OCI-LY1 (cell line): ENCODE results near the gene NHLH2.

Source experiments
- H2AFZ ChIP-seq: fragments of 200-600 bp; sonication (generic), shearing (Covaris generic); 2 replicates; pipeline ENCODE4 v1.6.0; 2014; ENCODE audit warnings: antibody characterized with exemption, mild to moderate bottlenecking, low read length
- H3F3A ChIP-seq: fragments of 200-600 bp; sonication (generic), shearing (Covaris generic); 2 replicates; pipeline ENCODE4 v1.6.0; 2014; ENCODE audit warnings: mild to moderate bottlenecking, antibody characterized with exemption, low read length, moderate library complexity; ENCODE audit not compliant: insufficient read depth
- H3K27ac ChIP-seq: fragments of 200-600 bp; sonication (generic); 2 replicates; pipeline ENCODE4 v1.5.1; 2014; ENCODE audit warnings: low read length, mixed run types, mild to moderate bottlenecking, low read depth; ENCODE audit not compliant: poor library complexity, severe bottlenecking
- H3K27me3 ChIP-seq: fragments of 200-600 bp; sonication (generic); 2 replicates; pipeline ENCODE4 v1.6.0; 2014; ENCODE audit warnings: antibody characterized with exemption, mild to moderate bottlenecking, low read length, moderate library complexity; ENCODE audit not compliant: insufficient read depth
- H3K36me3 ChIP-seq: fragments of 200-600 bp; sonication (generic); 2 replicates; pipeline ENCODE4 v1.6.1; 2014; ENCODE audit warnings: mild to moderate bottlenecking, antibody characterized with exemption, low read length, moderate library complexity, mixed read lengths; ENCODE audit not compliant: insufficient read depth
- H3K4me1 ChIP-seq: fragments of 200-600 bp; sonication (generic); 2 replicates; pipeline ENCODE4 v1.5.1; 2014; ENCODE audit warnings: mild to moderate bottlenecking, low read length, moderate library complexity; ENCODE audit not compliant: insufficient read depth, severe bottlenecking
- H3K4me2 ChIP-seq: fragments of 200-600 bp; sonication (generic), shearing (Covaris generic); 2 replicates; pipeline ENCODE4 v1.6.1; 2014; ENCODE audit warnings: low read length
- H3K4me3 ChIP-seq: fragments of 200-600 bp; sonication (generic); 2 replicates; pipeline ENCODE4 v1.5.1; 2014; ENCODE audit warnings: low read length, low read depth, mild to moderate bottlenecking, mixed read lengths; ENCODE audit not compliant: poor library complexity, severe bottlenecking
- H3K79me2 ChIP-seq: fragments of 200-600 bp; shearing (Covaris generic); 2 replicates; pipeline ENCODE4 v1.6.1; 2016; ENCODE audit warnings: mixed run types, low read length, mixed read lengths; ENCODE audit not compliant: insufficient read depth
- H3K9ac ChIP-seq: fragments of 200-600 bp; sonication (generic), shearing (Covaris generic); 2 replicates; pipeline ENCODE4 v1.6.1; 2014; ENCODE audit warnings: mild to moderate bottlenecking, low read length, mixed read lengths
- H3K9me2 ChIP-seq: fragments of 200-600 bp; sonication (generic), shearing (Covaris generic); 2 replicates; pipeline ENCODE4 v1.6.1; 2014; ENCODE audit warnings: low read depth, mild to moderate bottlenecking, low read length, mixed read lengths
- H3K9me3 ChIP-seq: fragments of 200-600 bp; shearing (Covaris generic); 2 replicates; pipeline ENCODE4 v1.6.1; 2014; ENCODE audit warnings: low read length, mixed read lengths
- H4K20me1 ChIP-seq: fragments of 200-600 bp; sonication (generic), shearing (Covaris generic); 2 replicates; pipeline ENCODE4 v1.6.0; 2016; ENCODE audit warnings: mild to moderate bottlenecking, low read length; ENCODE audit not compliant: insufficient read depth
- CTCF ChIP-seq: fragments of 200-600 bp; sonication (generic), shearing (Covaris generic); IDR thresholded peaks from 2 replicates; pipeline ENCODE4 v1.5.1; 2017; ENCODE audit warnings: mild to moderate bottlenecking, antibody characterized with exemption, low read length, moderate library complexity, mixed read lengths
- EZH2 ChIP-seq: fragments of 200-600 bp; sonication (generic), shearing (Covaris generic); IDR thresholded peaks from 2 replicates; pipeline ENCODE4 v1.8.0; 2017; ENCODE audit warnings: borderline replicate concordance, mixed run types, mild to moderate bottlenecking, antibody characterized with exemption, low read length, moderate library complexity, mixed read lengths

Gene NHLH2

GRCh38 chr1:115865704-115866380 lies 24.9 kb upstream of the NHLH2 start:
- no peak for TF ChIP-seq EZH2
- TF ChIP-seq CTCF: no peak

GRCh38 chr1:115862403-115862802 lies 21.5 kb upstream of the NHLH2 start:
- no peak overlapping the region for H2AFZ ChIP-seq
- H3K9me2 ChIP-seq: no peaks in the 10 kb centered on the region
- H3K4me3 ChIP-seq: no peak overlapping the region
- H3K4me1 ChIP-seq: no peaks in the 10 kb centered on the region
- no peaks in the 10 kb centered on the region for H3K36me3 ChIP-seq
- no peak overlapping the region for H3K4me2 ChIP-seq
- no peaks in the 10 kb centered on the region for H4K20me1 ChIP-seq
- no peak for TF ChIP-seq EZH2
- no peak for TF ChIP-seq CTCF
- no peaks in the 10 kb centered on the region for H3K27me3 ChIP-seq
- no peak overlapping the region for H3K27ac ChIP-seq
- H3K9ac ChIP-seq: no peak overlapping the region
- H3K9me3 ChIP-seq: no peaks in the 10 kb centered on the region
- no peaks in the 10 kb centered on the region for H3F3A ChIP-seq
- H3K79me2 ChIP-seq: no peaks in the 10 kb centered on the region

More at GRCh38 chr1:115865704-115866380, 24.9 kb upstream of the NHLH2 start:
- Histone ChIP-seq H3F3A (no peaks in the 10 kb centered on the region), H2AFZ (no peak overlapping the region), H4K20me1 (no peaks in the 10 kb centered on the region), H3K9me3 (no peaks in the 10 kb centered on the region), H3K27ac (no peak overlapping the region), H3K79me2 (no peaks in the 10 kb centered on the region), H3K27me3 (no peaks in the 10 kb centered on the region), H3K4me2 (no peak overlapping the region), H3K9ac (no peak overlapping the region), H3K9me2 (no peaks in the 10 kb centered on the region), H3K36me3 (no peaks in the 10 kb centered on the region), H3K4me3 (no peak overlapping the region), H3K4me1 (no peaks in the 10 kb centered on the region)

GRCh38 chr1:115854005-115854404 lies 13.1 kb upstream of the NHLH2 start:
- H3K9ac ChIP-seq: no peak overlapping the region
- TF ChIP-seq CTCF: no peak
- TF ChIP-seq EZH2: no peak
- H3K4me2 ChIP-seq: no peak overlapping the region
- no peaks in the 10 kb centered on the region for H3K4me1 ChIP-seq
- no peaks in the 10 kb centered on the region for H3F3A ChIP-seq
- H3K27me3 ChIP-seq: no peaks in the 10 kb centered on the region
- no peaks in the 10 kb centered on the region for H4K20me1 ChIP-seq
- no peaks in the 10 kb centered on the region for H3K9me2 ChIP-seq
- H3K36me3 ChIP-seq: no peaks in the 10 kb centered on the region
- no peaks in the 10 kb centered on the region for H3K9me3 ChIP-seq
- H3K4me3 ChIP-seq: no peak overlapping the region
- H2AFZ ChIP-seq: no peak overlapping the region
- no peak overlapping the region for H3K27ac ChIP-seq
- no peaks in the 10 kb centered on the region for H3K79me2 ChIP-seq
